IPS DF 4.7 (cell line): ENCODE data around the gene UBLCP1.

ENCODE experiments used
- DNase-seq: peaks from one replicate; pipeline ENCODE4 v3.0.0-alpha.2; 2013; ENCODE audit warnings: low spot score; ENCODE audit errors: extremely low read depth

Gene UBLCP1

DNA sequence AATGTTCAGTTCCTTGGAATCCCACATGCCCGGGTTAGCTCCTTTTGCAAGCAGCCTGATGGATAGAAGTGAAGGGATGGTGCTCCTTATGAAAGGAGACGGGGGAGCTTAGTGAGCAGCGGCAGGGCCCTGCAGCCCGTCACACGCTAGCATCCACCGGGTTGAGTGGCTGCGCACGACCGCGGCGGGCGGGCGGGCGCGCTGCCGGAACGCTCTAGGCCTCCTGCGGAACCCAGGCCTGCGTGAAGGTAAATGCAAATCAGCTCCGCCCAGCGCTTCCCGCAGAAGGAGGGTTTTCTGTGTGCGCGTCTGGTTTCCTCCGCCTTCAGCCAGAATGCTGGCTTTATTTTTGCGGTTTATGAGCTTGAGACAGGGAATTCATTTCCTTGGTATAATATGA lies 47.4 kb downstream of the UBLCP1 start:
- DNase-seq = no peak

GRCh38 chr5:159311063-159311462 lies 48.0 kb downstream of the UBLCP1 start:
- no peak for DNase-seq

- no peak for DNase-seq
Measured at GRCh38 chr5:159313197-159313596, 50.1 kb downstream of the UBLCP1 start.

DNA sequence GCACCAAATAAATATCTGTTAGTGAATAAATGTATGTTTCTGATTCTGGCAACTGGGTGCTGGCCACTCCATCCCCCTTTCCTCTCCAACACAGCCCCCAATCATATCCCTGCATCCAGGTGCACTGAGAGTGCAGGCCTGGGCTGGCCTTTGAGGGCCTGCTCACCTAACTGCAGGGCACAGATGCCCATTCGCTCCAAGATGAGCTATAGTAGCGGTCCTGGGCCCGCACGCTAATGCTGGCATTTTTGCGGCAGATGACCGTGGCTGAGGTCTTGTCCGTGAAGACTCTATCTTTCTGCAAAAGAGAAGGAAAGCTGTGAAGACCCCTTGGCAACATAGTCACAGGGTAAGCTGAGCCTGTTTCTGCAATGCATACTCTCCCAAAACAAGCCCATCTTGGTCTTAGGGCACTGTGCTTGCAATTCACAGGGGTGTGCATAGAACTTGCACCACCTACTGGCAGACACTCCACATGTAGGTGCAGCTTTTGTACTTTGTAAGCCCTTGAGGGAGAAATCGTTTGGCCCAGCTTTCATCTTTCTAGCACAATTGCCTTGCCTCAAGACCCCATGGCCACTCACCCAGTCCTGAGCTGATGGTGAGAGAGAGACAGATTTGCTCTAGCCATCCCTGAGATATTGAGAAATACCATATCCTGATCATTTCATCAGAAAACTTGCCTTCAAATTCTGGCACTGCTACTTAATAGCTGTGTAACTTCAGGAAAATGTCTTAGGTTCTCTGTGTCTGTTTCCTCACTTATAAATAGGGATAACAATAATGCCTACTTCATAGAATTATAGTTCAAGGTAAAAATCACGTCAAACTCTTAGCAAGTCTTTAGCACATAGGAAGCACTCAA lies 53.7 kb downstream of the UBLCP1 start:
- DNase-seq = no peak

DNA sequence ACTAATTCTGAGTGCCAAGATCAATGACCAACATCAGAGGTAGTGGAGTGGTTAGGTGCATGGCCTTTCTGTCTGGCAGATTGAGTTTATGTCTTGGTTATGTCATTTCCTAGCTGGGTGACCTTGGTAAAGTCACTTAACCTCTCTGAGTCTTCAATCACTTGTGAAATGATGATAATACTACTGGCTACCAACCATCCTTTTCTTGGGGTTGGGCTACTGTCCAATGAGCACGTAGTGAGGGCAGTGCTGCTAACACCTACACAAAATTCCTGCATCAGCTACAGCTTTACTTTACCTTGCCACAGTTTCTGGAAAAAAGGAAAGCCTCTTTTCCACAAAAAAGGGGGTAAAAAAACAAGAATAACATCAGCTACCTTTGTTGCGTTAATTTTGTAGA lies 54.8 kb downstream of the UBLCP1 start:
- DNase-seq = no peak

DNA sequence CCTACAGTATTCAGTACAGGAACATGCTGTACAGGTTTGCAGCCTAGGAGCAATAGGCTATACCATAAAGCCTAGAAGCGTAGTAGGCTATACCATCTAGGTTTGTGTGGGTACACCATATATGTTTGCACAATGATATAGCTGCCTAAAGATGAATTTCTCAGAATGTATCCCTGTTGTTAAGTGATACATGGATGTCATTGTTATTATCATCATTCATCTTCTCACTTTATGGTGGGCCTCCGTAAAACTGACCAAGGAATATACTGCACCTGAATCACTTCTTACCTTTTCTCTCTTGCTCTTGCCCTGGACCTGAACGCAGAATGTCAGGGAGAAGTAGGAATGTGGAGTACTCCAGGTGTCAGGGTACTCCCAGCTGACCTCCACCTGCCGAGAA lies 55.4 kb downstream of the UBLCP1 start:
- DNase-seq = no peak

DNA sequence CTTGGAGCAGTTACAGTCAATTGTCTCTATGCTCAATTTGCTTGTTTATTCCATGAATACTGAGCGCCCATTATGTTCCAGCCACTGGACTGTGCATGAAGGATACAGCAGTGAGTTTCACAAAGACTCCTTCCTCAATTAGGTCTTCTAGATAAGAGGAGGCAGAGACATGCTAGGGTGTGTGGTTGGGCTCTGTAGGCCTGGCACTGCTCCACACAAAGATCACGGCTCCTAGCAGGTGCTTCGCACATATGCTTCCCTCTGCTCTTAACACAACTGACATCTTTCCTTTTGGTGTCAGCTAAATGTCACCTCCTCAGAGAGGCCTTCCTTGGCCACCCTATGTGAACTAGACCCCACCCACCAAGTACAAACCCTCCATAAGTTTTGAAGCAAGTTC lies 56.3 kb downstream of the UBLCP1 start:
- no peak for DNase-seq

DNA sequence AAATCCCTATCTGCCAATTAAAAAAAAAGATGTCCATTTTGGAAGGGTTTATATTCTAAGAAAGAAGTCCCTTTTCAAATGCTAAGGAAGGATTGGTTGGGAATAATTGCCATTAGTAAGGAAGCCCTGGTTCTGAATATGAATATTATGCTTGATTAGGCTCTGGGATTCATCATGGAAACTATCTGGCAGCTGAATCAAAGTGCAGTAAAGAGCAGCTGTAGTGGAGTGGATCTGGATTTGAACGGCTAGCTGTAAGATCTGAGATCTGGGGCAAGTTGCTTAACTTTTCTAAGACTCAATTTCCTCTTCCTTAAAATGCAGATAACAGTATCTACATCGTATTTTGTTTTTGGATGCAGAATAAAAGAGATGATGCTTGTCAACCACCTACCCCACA lies 56.7 kb downstream of the UBLCP1 start:
- no peak for DNase-seq

DNA sequence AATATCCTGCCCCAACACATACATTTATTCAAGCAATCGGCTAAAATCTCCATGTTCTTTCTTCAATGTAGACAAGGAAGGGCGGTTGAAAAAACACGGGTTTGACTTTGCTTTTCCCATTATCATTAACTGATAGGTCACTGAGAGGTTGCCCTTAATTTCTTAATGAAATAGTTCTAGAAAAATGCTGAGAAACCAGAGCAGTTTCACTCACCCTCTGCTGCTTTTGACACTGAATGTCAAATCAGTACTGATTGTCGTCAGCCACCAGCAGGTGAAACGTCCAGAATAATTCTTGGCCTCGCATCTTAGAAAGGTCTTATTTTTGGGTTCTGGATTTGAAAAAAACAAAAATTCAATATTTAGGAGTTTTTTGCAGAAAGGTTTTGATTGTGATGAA lies 59.1 kb downstream of the UBLCP1 start:
- no peak for DNase-seq

- DNase-seq = no peak
Measured at GRCh38 chr5:159324102-159324755, 61.1 kb downstream of the UBLCP1 start.

DNA sequence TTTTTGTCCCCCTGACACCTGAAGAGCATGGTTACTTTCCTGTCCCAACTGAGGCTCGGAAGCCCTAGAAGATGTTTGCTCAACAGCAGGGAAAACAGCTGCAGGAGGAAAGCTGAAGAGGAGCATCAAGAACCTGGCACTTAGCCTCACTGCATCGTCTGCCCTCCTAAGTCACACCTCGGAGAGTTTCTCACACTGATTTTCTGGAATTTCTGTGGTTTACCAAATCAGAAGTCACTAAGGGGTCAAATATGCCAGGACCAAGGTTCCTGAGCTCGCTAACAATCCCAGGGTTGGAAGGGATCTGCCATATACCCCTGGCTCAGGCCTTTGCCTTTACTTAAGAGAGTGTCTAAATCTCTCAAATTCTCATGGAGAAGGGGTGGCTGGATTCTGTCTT lies 61.9 kb downstream of the UBLCP1 start:
- DNase-seq = no peak

DNA sequence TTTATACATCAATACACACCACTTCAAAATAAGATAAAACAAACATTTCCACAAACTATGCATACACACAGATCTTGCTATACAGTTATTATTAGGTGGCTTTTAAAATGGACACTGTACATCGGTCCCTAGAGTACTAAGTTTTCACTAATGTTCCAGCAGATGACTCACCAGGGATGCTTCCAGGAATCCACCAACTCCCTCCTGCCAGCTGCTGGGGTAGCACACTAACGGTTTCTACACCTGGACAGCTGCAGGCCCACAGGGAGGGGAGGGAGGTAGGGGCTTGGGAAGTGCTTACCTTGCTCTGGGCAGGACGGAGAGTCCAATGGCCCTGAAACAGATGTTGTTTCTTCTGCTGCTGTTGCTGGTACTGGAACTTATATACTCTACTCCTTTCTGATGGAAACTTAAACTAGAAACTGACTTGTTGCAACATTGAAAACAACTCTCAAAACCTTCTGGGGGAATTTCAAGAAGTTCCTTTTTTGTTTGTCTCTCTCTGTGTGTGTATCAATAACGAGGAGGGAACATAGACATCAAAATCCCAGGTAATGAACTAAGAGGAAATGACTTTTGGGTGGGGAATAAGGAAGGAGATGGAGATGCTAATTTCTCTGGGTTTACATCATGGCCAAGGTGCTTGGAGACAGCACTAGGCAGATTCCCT lies 67.2 kb downstream of the UBLCP1 start, which contains the start of gene IL12B:
Gene IL12B, minus strand, starts transcription at position 357 of the 670 bp plus-strand sequence. CDS start 3,705 bp downstream, outside the sequence.
- no peak for DNase-seq

- DNase-seq = no peak
Measured at GRCh38 chr5:159331093-159331973, 68.2 kb downstream of the UBLCP1 start.

DNA sequence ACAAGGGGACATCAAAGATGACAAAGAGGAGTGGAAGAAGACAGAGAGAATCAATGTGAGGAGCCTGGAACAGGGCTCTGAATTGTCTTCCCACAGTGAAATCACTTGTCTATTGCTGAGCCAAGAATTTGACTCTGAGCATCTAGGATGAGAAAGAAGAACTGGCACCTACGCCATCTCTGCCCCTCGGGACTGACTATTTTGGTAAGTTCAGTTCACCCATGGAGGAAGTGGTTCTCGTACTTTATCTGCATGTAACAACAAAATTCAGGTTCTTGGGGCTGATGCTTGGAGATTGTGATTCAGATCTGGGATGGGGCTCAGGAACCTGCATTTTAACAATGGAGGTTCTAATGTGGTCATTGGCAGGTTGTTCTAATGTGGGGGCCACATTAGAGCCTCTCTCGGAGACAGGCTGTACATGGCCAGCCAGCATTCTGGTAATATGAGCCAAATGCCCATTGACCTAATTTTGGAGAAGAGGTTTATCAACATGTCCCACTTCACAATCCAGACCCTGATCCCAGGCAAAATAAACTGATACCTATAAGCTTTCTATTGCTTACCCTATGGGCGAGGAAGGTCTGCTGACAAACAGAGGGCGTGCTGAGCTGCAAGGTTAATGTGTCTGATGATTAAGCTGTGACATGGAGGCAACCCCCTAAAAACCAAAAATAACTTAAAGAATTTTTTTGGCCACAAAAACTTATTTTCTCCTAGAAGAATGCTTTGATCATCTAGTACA lies 69.9 kb downstream of the UBLCP1 start:
- DNase-seq = no peak

DNA sequence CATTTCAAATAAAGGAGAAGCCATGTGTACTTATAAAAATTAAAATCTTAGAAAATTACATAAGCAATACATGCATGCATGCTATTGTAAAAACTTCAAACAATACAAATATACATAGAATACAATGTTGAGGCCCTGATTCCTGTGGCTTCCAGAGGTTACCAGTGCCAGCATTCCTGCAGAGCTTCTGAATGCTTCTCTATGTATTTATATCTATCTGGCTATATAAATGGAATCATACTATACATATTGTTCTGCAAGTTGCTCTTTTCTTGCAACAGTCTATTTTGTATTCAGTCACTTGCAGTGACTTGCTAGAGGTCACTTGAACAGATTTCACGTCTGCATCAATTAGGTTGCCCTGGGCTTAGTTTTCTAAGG lies 70.4 kb downstream of the UBLCP1 start:
- no peak for DNase-seq
